Right kidney (tissue), 9 donors: Measurements from ENCODE around the gene ZNF84.

Experiments
- DNase-seq: peaks from one replicate; pipeline ENCODE4 v3.0.0-alpha.2; 2016
- long read RNA-seq, 8 donors: transcript quantifications; one replicate each; lab custom pipeline, GENCODE V29; 2026

ZNF84 gene
- long read RNA-seq, donor 1, full-length matches to known transcripts: 14 of 14 reads
- long read RNA-seq, donor 1, partial matches to known transcripts: 0 of 14 reads
- long read RNA-seq, donor 1, other reads (novel, unspliced or antisense): 0 of 14 reads
- long read RNA-seq, donor 2, full-length matches to known transcripts: 6 of 6 reads
- long read RNA-seq, donor 2, partial matches to known transcripts: 0 of 6 reads
- long read RNA-seq, donor 2, other reads (novel, unspliced or antisense): 0 of 6 reads
- long read RNA-seq, donor 3, full-length matches to known transcripts: 4 of 4 reads
- long read RNA-seq, donor 3, partial matches to known transcripts: 0 of 4 reads
- long read RNA-seq, donor 3, other reads (novel, unspliced or antisense): 0 of 4 reads
- long read RNA-seq, donor 4, transcript ZNF84-208 (5 exons, 3,237 nt): major isoform, 6 of 16 reads
- long read RNA-seq, donor 4, partial matches to known transcripts: 6 of 16 reads
- long read RNA-seq, donor 4, other reads (novel, unspliced or antisense): 0 of 16 reads
- long read RNA-seq, donor 5, transcript ZNF84-208 (5 exons, 3,237 nt): major isoform, 8 of 9 reads
- long read RNA-seq, donor 5, partial matches to known transcripts: 0 of 9 reads
- long read RNA-seq, donor 5, other reads (novel, unspliced or antisense): 0 of 9 reads
- long read RNA-seq, donor 6, transcript ZNF84-208 (5 exons, 3,237 nt): major isoform, 5 of 6 reads
- long read RNA-seq, donor 6, partial matches to known transcripts: 0 of 6 reads
- long read RNA-seq, donor 6, other reads (novel, unspliced or antisense): 0 of 6 reads
- long read RNA-seq, donor 7, partial matches to known transcripts: 0 of 5 reads
- long read RNA-seq, donor 7, other reads (novel, unspliced or antisense): 0 of 5 reads
- long read RNA-seq, donor 8, partial matches to known transcripts: 0 of 5 reads
- long read RNA-seq, donor 8, other reads (novel, unspliced or antisense): 0 of 5 reads

- peak; percentile 97 for DNase-seq
These were observed at the start of gene ZNF84 for GRCh38 chr12:133037207-133038005. Gene ZNF84 (plus strand): TSS chr12:133037509. CDS start chr12:133041468, 3,959 bp downstream.

GRCh38 chr12:132998741-132999140 lies 38.6 kb upstream of the ZNF84 start:
- DNase-seq: no peak

GRCh38 chr12:133010657-133011297 lies 26.5 kb upstream of the ZNF84 start:
- DNase-seq: no peak

- DNase-seq: no peak
These were observed 13.7 kb upstream of the ZNF84 start for GRCh38 chr12:133023566-133023965.

GRCh38 chr12:133026996-133027395 lies 10.3 kb upstream of the ZNF84 start:
- DNase-seq: no peak

GRCh38 chr12:133038118-133038709 lies 905 bp downstream of the ZNF84 start:
- no peak for DNase-seq

GRCh38 chr12:133046698-133047097 lies 9.4 kb downstream of the ZNF84 start:
- no peak for DNase-seq

- DNase-seq: no peak
These were observed 20.1 kb downstream of the ZNF84 start for GRCh38 chr12:133057446-133057845.

- DNase-seq: peak; percentile 22
These were observed 21.1 kb downstream of the ZNF84 start for GRCh38 chr12:133058203-133059113.

GRCh38 chr12:133061954-133062353 lies 24.6 kb downstream of the ZNF84 start:
- DNase-seq: no peak

- DNase-seq: no peak
These were observed 26.2 kb downstream of the ZNF84 start for GRCh38 chr12:133063556-133063955.

- no peak for DNase-seq
These were observed 36.5 kb downstream of the ZNF84 start for GRCh38 chr12:133073836-133074235.

GRCh38 chr12:133080026-133080367 lies 42.7 kb downstream of the ZNF84 start:
- no peak for DNase-seq

- DNase-seq: peak; percentile 97
These were observed 43.3 kb downstream of the ZNF84 start, which contains the start of gene ZNF140 for GRCh38 chr12:133080368-133081158. Gene ZNF140 (plus strand): TSS chr12:133080923. CDS start chr12:133081321, 398 bp downstream.

GRCh38 chr12:133081159-133081780 lies 44.0 kb downstream of the ZNF84 start:
- no peak for DNase-seq

GRCh38 chr12:133083345-133083744 lies 46.0 kb downstream of the ZNF84 start:
- no peak for DNase-seq

GRCh38 chr12:133105620-133106019 lies 68.3 kb downstream of the ZNF84 start:
- no peak for DNase-seq

GRCh38 chr12:133106253-133106652 lies 68.9 kb downstream of the ZNF84 start:
- no peak for DNase-seq

GRCh38 chr12:133107121-133107520 lies 69.8 kb downstream of the ZNF84 start:
- no peak for DNase-seq
